ENCODE results near the gene MEAK7.

GRCh38 chr16:84486551-84487235, 17.8 kb downstream of the MEAK7 start:
- TF ChIP-seq CTCF (IDR thresholded peaks at IDR 0.05) (no peak), ZFX (IDR thresholded peaks at IDR 0.05; ENCODE audit: borderline replicate concordance) (no peak)
